Stomach (tissue), 4 donors: Measurements from ENCODE around the gene DRD2.

Experiments used
- POLR2A ChIP-seq, 4 donors: fragments of 450-650 bp; IDR thresholded peaks; one replicate each; pipeline ENCODE4 v1.6.1; 2016; ENCODE audit warnings: antibody characterized with exemption in 4 of 4, control low read depth in 2 of 4, mild to moderate bottlenecking in 1 of 4, moderate library complexity in 1 of 4
- TF ChIP-seq, protein P1 (sequence below), 7 experiments: fragments of 450-650 bp in 4 of 7; fragments of 200-600 bp in 3 of 7; sonication (generic) in 3 of 7; IDR thresholded peaks; one replicate each; pipeline ENCODE4 v1.5.1; 2016 to 2019; ENCODE audit warnings: antibody characterized with exemption in 7 of 7, control low read depth in 2 of 7, mild to moderate bottlenecking in 1 of 7

DNA sequence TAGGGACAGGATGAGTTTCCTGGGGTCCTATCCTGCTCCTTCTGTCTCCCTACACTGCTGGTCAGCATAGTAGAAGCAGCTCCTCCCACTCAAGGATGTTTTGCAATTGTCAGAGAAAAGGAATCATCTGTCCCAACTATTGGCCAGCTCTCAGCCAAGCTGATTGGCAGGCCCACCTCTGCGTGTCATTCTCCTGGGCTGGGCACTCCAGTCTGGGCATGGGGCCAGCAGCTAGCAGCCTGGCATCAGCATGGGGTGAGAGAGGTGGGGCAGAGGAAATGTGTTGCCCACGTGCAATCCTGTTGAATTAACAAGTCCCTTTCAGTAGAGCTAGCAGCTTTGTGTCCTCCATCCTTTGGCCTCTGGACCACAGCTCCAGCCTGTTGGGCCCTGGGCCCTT is 73.5 kb downstream of the DRD2 start:
- TF ChIP-seq POLR2A (IDR thresholded peaks at IDR 0.05), result no peak
- TF ChIP-seq, protein P1, sequence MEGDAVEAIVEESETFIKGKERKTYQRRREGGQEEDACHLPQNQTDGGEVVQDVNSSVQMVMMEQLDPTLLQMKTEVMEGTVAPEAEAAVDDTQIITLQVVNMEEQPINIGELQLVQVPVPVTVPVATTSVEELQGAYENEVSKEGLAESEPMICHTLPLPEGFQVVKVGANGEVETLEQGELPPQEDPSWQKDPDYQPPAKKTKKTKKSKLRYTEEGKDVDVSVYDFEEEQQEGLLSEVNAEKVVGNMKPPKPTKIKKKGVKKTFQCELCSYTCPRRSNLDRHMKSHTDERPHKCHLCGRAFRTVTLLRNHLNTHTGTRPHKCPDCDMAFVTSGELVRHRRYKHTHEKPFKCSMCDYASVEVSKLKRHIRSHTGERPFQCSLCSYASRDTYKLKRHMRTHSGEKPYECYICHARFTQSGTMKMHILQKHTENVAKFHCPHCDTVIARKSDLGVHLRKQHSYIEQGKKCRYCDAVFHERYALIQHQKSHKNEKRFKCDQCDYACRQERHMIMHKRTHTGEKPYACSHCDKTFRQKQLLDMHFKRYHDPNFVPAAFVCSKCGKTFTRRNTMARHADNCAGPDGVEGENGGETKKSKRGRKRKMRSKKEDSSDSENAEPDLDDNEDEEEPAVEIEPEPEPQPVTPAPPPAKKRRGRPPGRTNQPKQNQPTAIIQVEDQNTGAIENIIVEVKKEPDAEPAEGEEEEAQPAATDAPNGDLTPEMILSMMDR (IDR thresholded peaks at IDR 0.05), result no peak
